Measurements from ENCODE around the gene IRAK2.

DNA sequence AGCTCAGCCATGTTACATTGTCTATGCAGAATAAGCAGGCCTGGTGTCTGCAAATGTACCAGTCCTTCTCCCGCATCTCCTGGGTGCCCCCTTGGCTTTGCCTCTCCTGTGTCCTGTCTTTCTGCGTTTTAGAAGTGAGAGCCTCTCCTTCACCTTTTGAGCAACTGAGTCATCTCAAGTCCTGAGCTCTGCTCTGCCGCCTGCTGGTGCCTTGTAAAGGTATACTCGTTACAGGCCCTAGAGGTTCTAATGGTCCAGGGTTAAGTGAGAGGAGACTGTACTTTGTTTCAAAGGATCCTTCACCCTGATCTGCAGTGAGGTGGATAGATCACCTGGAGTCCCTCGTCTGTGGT, 115.4 kb downstream of the IRAK2 start:
- TF ChIP-seq POLR2A (IDR thresholded peaks at IDR 0.05) (no peak), EP300 (IDR thresholded peaks at IDR 0.05; ENCODE audit: low read depth) (no peak), POLR2AphosphoS5 (IDR thresholded peaks at IDR 0.05) (no peak)
- TF ChIP-seq, protein P1, sequence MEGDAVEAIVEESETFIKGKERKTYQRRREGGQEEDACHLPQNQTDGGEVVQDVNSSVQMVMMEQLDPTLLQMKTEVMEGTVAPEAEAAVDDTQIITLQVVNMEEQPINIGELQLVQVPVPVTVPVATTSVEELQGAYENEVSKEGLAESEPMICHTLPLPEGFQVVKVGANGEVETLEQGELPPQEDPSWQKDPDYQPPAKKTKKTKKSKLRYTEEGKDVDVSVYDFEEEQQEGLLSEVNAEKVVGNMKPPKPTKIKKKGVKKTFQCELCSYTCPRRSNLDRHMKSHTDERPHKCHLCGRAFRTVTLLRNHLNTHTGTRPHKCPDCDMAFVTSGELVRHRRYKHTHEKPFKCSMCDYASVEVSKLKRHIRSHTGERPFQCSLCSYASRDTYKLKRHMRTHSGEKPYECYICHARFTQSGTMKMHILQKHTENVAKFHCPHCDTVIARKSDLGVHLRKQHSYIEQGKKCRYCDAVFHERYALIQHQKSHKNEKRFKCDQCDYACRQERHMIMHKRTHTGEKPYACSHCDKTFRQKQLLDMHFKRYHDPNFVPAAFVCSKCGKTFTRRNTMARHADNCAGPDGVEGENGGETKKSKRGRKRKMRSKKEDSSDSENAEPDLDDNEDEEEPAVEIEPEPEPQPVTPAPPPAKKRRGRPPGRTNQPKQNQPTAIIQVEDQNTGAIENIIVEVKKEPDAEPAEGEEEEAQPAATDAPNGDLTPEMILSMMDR (IDR thresholded peaks at IDR 0.05): no peak
